ENCODE measurements around the gene C6orf136.

Gene C6orf136

DNA sequence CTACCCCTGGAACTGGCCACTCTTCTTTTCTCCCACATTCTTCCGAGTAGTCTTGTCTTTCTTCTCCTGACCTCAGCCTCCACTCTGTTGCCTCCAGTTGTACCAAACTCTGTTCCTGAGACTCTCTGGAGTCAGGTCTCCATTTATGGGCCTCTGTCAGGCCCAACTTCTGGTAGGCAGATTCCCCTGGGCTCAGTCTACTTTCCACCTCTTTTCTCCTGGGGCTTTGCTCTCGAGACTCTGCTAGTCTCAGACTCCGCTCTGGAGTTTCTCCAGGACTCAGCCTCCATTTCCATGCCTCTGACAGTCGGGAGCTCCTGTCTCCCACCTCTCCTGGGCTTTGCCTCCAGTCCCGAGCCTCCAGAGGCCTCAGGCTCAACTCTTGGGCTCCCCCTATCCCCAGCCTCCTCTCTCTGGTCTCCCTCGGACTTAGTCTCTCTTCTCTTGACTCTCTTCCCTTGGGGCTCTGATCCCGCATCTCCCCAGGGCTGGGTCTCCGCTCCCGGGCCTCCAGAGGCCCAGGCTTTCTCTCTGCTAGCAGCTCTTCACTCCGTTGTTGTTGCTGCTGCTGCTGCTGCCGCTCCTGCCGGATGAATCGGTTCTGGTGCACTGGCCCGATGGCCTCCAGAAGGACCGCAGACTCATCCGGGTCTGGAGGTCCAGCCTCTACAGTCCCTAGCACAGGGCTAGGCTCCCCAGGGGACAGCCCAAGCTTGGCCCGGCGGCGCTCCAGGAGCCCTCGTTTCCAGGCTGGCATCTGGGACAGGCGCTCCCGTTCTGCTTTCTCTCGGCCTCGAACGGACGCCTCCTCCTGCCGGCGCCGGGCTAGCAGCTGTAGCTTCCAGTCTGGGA lies 38.5 kb downstream of the C6orf136 start:
- peak; percentile 31 for DNase-seq (ENCODE audit: low read depth)
- peak overlapping the region; percentile 78 for H3K4me3 ChIP-seq (ENCODE audit: low read depth, low read length)
- TF ChIP-seq POLR2A (IDR thresholded peaks at IDR 0.05; ENCODE audit: extremely low read depth, insufficient read length) (no peak), MYC (IDR thresholded peaks at IDR 0.05; ENCODE audit: low read depth, low read length) (no peak), MAX (IDR thresholded peaks at IDR 0.05; ENCODE audit: low read depth, low read length) (no peak)
- TF ChIP-seq, protein P1, sequence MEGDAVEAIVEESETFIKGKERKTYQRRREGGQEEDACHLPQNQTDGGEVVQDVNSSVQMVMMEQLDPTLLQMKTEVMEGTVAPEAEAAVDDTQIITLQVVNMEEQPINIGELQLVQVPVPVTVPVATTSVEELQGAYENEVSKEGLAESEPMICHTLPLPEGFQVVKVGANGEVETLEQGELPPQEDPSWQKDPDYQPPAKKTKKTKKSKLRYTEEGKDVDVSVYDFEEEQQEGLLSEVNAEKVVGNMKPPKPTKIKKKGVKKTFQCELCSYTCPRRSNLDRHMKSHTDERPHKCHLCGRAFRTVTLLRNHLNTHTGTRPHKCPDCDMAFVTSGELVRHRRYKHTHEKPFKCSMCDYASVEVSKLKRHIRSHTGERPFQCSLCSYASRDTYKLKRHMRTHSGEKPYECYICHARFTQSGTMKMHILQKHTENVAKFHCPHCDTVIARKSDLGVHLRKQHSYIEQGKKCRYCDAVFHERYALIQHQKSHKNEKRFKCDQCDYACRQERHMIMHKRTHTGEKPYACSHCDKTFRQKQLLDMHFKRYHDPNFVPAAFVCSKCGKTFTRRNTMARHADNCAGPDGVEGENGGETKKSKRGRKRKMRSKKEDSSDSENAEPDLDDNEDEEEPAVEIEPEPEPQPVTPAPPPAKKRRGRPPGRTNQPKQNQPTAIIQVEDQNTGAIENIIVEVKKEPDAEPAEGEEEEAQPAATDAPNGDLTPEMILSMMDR (IDR thresholded peaks at IDR 0.05; ENCODE audit: low read depth, low read length) = peak; percentile 20

- TF ChIP-seq MYC (IDR thresholded peaks at IDR 0.05; ENCODE audit: low read depth, low read length) (0 out of 2 replicates have a peak, but pooled peaks have one; percentile 16), MAX (IDR thresholded peaks at IDR 0.05; ENCODE audit: low read depth, low read length) (no peak), POLR2A (IDR thresholded peaks at IDR 0.05; ENCODE audit: extremely low read depth, insufficient read length) (no peak)
- H3K4me3 ChIP-seq (ENCODE audit: low read depth, low read length) = peak within 1 kb of the TSS; percentile 78
- peak; percentile 67 for DNase-seq (ENCODE audit: low read depth)
Observed at GRCh38 chr6:30686009-30686907, 39.3 kb downstream of the C6orf136 start, which contains the start of gene PPP1R18. Gene PPP1R18 (minus strand): TSS chr6:30686645. CDS start chr6:30686018, 627 bp downstream.

DNA sequence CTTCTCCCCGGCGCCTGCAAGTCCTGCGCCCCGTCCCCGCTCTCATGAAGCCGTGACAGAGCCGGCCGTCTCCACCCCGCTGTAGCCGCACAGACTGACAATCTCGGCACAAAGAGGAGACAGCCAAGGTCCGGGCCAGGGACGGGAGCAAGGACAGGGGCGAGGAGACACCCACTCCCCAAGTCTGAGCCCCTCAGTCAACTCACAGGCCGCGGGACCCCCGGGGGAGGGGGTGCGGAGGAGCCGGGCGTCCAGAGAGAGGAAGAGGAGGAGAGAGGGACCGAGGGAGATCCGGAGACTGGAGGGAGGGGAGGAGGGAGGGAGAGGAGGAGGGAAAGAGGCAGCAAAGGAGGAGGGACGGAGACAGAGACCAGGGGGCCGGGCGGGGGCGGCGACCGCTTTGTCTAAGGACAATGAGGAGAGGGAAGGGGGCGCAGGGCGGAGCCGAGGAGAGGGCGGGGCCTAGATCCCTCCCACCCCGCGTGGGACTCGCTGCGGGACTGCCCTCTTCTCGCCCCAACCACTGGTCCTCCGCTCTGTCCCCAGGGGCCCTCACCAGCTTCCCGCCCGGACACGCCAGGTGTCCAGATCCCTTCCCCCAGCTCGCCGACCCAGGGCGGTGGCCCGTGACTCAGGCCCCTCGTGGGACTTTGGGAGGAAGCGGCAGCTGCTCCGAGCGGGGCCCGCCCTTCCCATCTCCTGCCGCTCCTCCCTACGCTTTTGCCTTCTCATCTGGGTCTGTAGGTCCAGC lies 40.1 kb downstream of the C6orf136 start:
- peak; percentile 64 for TF ChIP-seq MAX (IDR thresholded peaks at IDR 0.05; ENCODE audit: low read depth, low read length)
- no peak for TF ChIP-seq POLR2A (IDR thresholded peaks at IDR 0.05; ENCODE audit: extremely low read depth, insufficient read length)
- TF ChIP-seq, protein P1 (IDR thresholded peaks at IDR 0.05; ENCODE audit: low read depth, low read length) = no peak
- TF ChIP-seq MYC (IDR thresholded peaks at IDR 0.05; ENCODE audit: low read depth, low read length) = peak; percentile 50
- peak; percentile 99 for DNase-seq (ENCODE audit: low read depth)
- H3K4me3 ChIP-seq (ENCODE audit: low read depth, low read length) = peak overlapping the region; percentile 78

GRCh38 chr6:30687659-30688431 lies 40.9 kb downstream of the C6orf136 start:
- TF ChIP-seq MYC (IDR thresholded peaks at IDR 0.05; ENCODE audit: low read depth, low read length) (no peak), POLR2A (IDR thresholded peaks at IDR 0.05; ENCODE audit: extremely low read depth, insufficient read length) (no peak), MAX (IDR thresholded peaks at IDR 0.05; ENCODE audit: low read depth, low read length) (no peak)
- TF ChIP-seq, protein P1 (IDR thresholded peaks at IDR 0.05; ENCODE audit: low read depth, low read length) = no peak
- H3K4me3 ChIP-seq (ENCODE audit: low read depth, low read length) = peak overlapping the region; percentile 78
- peak; percentile 28 for DNase-seq (ENCODE audit: low read depth)

DNA sequence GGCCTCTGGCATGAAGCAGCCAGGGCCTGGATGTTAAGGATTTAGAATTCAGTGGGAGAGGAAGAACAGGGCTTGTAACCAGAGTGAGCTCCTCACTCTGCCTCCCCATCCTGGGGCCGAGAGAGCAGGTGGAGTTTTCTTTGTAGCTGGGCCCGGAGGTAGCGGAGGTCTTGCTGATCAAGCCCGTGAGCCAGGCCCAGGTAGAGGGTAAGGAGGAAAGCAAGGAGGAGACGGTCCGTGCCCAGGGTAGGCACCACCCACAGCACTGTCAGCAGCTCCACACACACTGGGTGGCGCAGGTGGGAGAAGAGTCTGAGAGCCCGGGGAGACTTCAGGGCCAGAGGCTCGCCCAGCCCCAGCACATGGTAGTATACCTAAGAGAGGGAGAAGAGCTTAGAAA lies 41.6 kb downstream of the C6orf136 start:
- peak overlapping the region; percentile 78 for H3K4me3 ChIP-seq (ENCODE audit: low read depth, low read length)
- DNase-seq (ENCODE audit: low read depth) = no peak
- no peak for TF ChIP-seq POLR2A (IDR thresholded peaks at IDR 0.05; ENCODE audit: extremely low read depth, insufficient read length)
- TF ChIP-seq MYC (IDR thresholded peaks at IDR 0.05; ENCODE audit: low read depth, low read length) = no peak
- TF ChIP-seq MAX (IDR thresholded peaks at IDR 0.05; ENCODE audit: low read depth, low read length) = no peak
- TF ChIP-seq, protein P1 (IDR thresholded peaks at IDR 0.05; ENCODE audit: low read depth, low read length) = no peak
